Transverse colon (tissue), 4 donors: Measurements from ENCODE around the gene MORC1. TPM values are rescaled to one million over a fixed set of nuclear protein-coding genes. Genes with fewer than 3 reads are reported as not detected.

Source experiments
- DNase-seq: peaks from one replicate; pipeline ENCODE4 v3.0.0-alpha.2; 2019
- H3K27ac ChIP-seq, 4 donors: fragments of 200-600 bp; sonication (generic); 2 replicates each; pipeline ENCODE4 v1.5.1; 2016 to 2018; ENCODE audit warnings: inconsistent platforms in 4 of 4
- H3K27me3 ChIP-seq: fragments of 200-600 bp; sonication (generic); 2 replicates; pipeline ENCODE4 v1.5.1; 2017; ENCODE audit warnings: inconsistent platforms
- H3K36me3 ChIP-seq, 4 donors: fragments of 200-600 bp; sonication (generic); 2 replicates each; pipeline ENCODE4 v1.5.1; 2017 to 2019; ENCODE audit warnings: inconsistent platforms in 4 of 4
- H3K4me1 ChIP-seq, 4 donors: fragments of 200-600 bp; sonication (generic); 2 replicates each; pipeline ENCODE4 v1.5.1; 2017 to 2020; ENCODE audit warnings: inconsistent platforms in 4 of 4
- H3K4me3 ChIP-seq, 4 donors: fragments of 200-600 bp; sonication (generic); 1 replicate in 1 of 4; 2 replicates in 3 of 4; pipeline versions ENCODE4 v1.5.1 to v1.6.1; 2017 to 2019; ENCODE audit warnings: inconsistent platforms in 4 of 4
- H3K9me3 ChIP-seq, 2 donors: fragments of 200-600 bp; sonication (generic); 2 replicates each; pipeline ENCODE4 v1.5.1; 2017 to 2019; ENCODE audit warnings: inconsistent platforms in 2 of 2
- CTCF ChIP-seq, 5 experiments: fragments of 200-600 bp in 3 of 5; fragments of 450-650 bp in 2 of 5; sonication (generic) in 3 of 5; IDR thresholded peaks; 1 replicate in 2 of 5; 2 replicates in 3 of 5; pipeline ENCODE4 v1.5.1; 2016 to 2017; ENCODE audit warnings: antibody characterized with exemption in 5 of 5, inconsistent platforms in 3 of 5, mild to moderate bottlenecking in 2 of 5, moderate library complexity in 1 of 5
- EP300 ChIP-seq: sonication (generic); formaldehyde crosslinking; IDR thresholded peaks from one replicate; pipeline ENCODE4 v1.6.1; 2017; ENCODE audit warnings: antibody characterized with exemption, low read depth
- POLR2A ChIP-seq: fragments of 450-650 bp; IDR thresholded peaks from one replicate; pipeline ENCODE4 v1.6.1; 2016; ENCODE audit warnings: antibody characterized with exemption, mild to moderate bottlenecking, moderate library complexity
- POLR2AphosphoS5 ChIP-seq, 3 donors: sonication (generic); formaldehyde crosslinking; IDR thresholded peaks; one replicate each; pipeline ENCODE4 v1.6.1; 2016; ENCODE audit warnings: antibody characterized with exemption in 3 of 3
- WGBS, 2 donors: methylation state at CpG; one replicate each; pipeline ENCODE4 v1.1.5; 2018; ENCODE audit warnings: low coverage in 1 of 2; 5-methylcytosine and 5-hydroxymethylcytosine counted together
- in situ Hi-C, 4 donors: fragments of 200-750 bp; cut with MboI; loops; one replicate each; pipeline versions ENCODE4 v1.15.0 to v1.15.1; 2017; ENCODE audit warnings: low sequenced_read_pairs in 3 of 4, low pct_ligation_motif_present in 1 of 4, low pct_unique_long_range_greater_than_20kb in 1 of 4
- intact Hi-C: fragments of 100-400 bp; cut with DNase I; formaldehyde crosslinking; loops from one replicate; pipeline ENCODE4 v1.15.1; 2023; ENCODE audit warnings: low total_unique reads
- total RNA-seq, 4 donors: library from RNA; depleted of rRNA; stranded (reverse); fragments of >200 nt; gene quantifications; one replicate each; pipeline ENCODE4 v1.1.0, GENCODE V29; 2016

MORC1 gene
- total RNA-seq, 4 donors from 2014 or later, result 0.16 TPM; not detected in 3

GRCh38 chr3:109116031-109116430 is 1.9 kb downstream of the MORC1 start:
- H3K9me3 ChIP-seq, result no peaks in the 10 kb centered on the region
- TF ChIP-seq EP300, result no peak
- no peaks in the 10 kb centered on the region for H3K36me3 ChIP-seq
- in situ Hi-C loops (no loop called here), intact Hi-C loops (no loop called here)
- DNase-seq, result no peak
- H3K4me3 ChIP-seq, result no peak overlapping the region
- H3K27me3 ChIP-seq, result no peaks in the 10 kb centered on the region
- peaks cover 0 to 9% (median 3%) of the 10 kb centered on the region in 4 donors for H3K4me1 ChIP-seq
- no peak overlapping the region for H3K27ac ChIP-seq
- WGBS, 2 donors, result 57 to 70% methylated on average over 1 to 2 of the region's 2 CpGs

GRCh38 chr3:109115451-109115850 is 2.5 kb downstream of the MORC1 start:
- Histone ChIP-seq H3K27me3 (no peaks in the 10 kb centered on the region), H3K36me3 (no peaks in the 10 kb centered on the region), H3K27ac (no peak overlapping the region), H3K4me1 (peaks cover 0 to 9% (median 3%) of the 10 kb centered on the region in 4 donors), H3K9me3 (no peaks in the 10 kb centered on the region), H3K4me3 (no peak overlapping the region)
- DNase-seq, result no peak
- in situ Hi-C loops, result no loop called here
- intact Hi-C loops, result no loop called here
- WGBS, 2 donors, result 67 to 82% methylated on average over 1 to 2 of the region's 2 CpGs
- TF ChIP-seq CTCF (IDR thresholded peaks at IDR 0.05) (no peak), POLR2AphosphoS5 (IDR thresholded peaks at IDR 0.05) (no peak), POLR2A (no peak), EP300 (no peak)

GRCh38 chr3:109114746-109115145 is 3.2 kb downstream of the MORC1 start:
- no peaks in the 10 kb centered on the region for H3K36me3 ChIP-seq
- no peak overlapping the region for H3K27ac ChIP-seq
- in situ Hi-C loops (no loop called here), intact Hi-C loops (no loop called here)
- DNase-seq, result no peak
- H3K4me1 ChIP-seq, result peaks cover 0 to 9% (median 3%) of the 10 kb centered on the region in 4 donors
- whole genome bisulfite sequencing, 2 donors, result 74 to 80% methylated on average over 4 of the region's 4 CpGs
- H3K4me3 ChIP-seq, result no peak overlapping the region
- TF ChIP-seq POLR2AphosphoS5 (IDR thresholded peaks at IDR 0.05), result no peak
- no peak for TF ChIP-seq CTCF (IDR thresholded peaks at IDR 0.05)
- no peak for TF ChIP-seq EP300
- TF ChIP-seq POLR2A, result no peak
- no peaks in the 10 kb centered on the region for H3K9me3 ChIP-seq
- no peaks in the 10 kb centered on the region for H3K27me3 ChIP-seq

- Histone ChIP-seq H3K27me3 (no peaks in the 10 kb centered on the region), H3K4me3 (no peak overlapping the region), H3K27ac (no peak overlapping the region), H3K36me3 (no peaks in the 10 kb centered on the region), H3K4me1 (peaks cover 0 to 9% (median 3%) of the 10 kb centered on the region in 4 donors), H3K9me3 (no peaks in the 10 kb centered on the region)
- WGBS, 2 donors, result 51% methylated on average over 3 to 4 of the region's 4 CpGs
- DNase-seq, result no peak
- TF ChIP-seq EP300 (no peak), POLR2A (no peak), POLR2AphosphoS5 (IDR thresholded peaks at IDR 0.05) (no peak), CTCF (IDR thresholded peaks at IDR 0.05) (no peak)
- intact Hi-C loops, result no loop called here
- in situ Hi-C loops, result no loop called here
Observed at GRCh38 chr3:109112946-109113760, 4.8 kb downstream of the MORC1 start.
